NCI-H345 (cell line): ENCODE measurements around the gene ZSWIM8.
"Not testable (repeated sequence)": the region's sequence is repeated elsewhere in the genome, so short reads cannot be mapped to it uniquely, and the experiment has no call there.

Source experiments
- DNase-seq: peaks from one replicate; lab custom pipeline; 2025; lab: John Stamatoyannopoulos, UW

The ZSWIM8 gene

DNA sequence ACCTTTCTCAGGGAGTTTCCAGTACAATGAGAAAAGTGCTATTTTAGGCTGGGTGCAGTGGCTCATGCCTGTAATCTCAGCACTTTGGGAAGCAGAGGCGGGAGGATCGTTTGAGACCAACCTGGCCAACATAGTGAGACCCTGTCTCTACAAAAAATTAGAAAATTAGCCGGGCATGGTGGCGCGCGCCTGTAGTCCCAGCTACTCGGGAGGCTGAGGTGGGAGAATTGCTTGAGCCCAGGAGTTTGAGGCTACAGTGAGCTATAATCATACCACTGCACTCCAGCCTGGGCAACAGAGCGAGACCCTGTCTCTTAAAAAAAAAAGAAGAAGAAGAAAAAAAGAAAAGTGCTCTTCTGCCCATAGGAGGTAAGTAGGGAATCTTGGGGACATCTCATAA is 10.6 kb downstream of the ZSWIM8 start:
- DNase-seq, result not testable (repeated sequence)

DNA sequence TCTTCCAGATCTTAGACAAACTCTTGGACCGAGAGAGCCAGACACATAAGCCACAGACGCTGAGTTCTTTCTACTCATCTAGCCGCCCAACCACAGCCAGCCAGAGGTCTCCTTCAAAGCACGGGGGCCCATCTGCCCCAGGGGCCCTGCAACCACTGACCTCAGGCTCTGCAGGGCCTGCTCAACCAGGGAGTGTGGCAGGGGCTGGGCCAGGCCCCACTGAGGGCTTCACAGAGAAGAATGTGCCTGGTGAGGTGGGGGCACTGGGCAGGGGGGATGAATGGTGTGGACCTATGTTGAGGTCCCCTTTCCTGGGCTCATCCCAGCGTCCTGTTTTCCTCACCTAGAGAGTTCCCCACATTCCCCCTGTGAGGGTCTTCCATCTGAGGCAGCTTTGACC is 11.4 kb downstream of the ZSWIM8 start:
- DNase-seq, result no peak

DNA sequence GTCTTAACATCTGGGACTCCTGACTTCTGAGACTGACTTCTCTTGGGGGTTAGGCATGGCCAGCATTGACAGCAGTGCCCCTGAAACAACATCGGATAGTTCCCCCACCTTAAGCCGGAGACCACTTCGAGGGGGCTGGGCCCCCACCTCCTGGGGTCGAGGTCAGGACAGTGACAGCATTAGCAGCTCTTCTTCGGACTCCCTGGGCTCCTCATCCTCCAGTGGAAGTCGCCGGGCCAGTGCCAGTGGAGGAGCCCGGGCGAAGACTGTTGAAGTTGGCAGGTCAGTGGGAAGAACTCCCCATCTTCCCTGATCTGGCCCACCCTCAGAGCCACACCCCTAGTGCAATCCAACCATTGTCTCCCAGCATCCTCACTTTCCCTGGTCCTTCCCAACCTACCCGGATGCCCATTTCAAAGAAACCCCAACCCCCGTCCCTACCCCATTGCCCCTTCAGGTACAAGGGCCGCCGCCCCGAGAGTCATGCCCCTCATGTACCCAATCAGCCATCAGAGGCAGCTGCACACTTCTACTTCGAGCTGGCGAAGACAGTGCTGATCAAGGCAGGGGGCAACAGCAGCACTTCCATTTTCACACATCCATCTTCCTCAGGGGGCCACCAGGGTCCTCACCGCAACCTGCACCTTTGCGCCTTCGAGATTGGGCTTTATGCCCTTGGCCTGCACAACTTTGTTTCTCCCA is 12.1 kb downstream of the ZSWIM8 start:
- no peak for DNase-seq

DNA sequence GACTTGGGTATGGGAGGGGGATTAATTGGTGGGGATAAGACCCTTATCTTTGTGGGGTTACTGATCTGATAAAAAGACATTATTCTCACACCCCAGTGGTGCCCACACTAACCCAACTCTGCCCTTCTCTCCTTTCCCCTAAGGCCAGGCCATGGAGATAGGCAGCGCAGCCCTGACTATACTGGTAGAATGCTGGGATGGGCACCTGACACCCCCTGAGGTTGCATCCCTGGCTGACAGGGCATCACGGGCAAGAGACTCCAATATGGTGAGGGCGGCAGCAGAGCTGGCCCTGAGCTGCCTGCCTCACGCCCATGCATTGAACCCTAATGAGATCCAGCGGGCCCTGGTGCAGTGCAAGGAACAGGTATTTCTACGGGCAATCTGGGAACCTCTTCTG is 12.7 kb downstream of the ZSWIM8 start:
- no peak for DNase-seq

DNA sequence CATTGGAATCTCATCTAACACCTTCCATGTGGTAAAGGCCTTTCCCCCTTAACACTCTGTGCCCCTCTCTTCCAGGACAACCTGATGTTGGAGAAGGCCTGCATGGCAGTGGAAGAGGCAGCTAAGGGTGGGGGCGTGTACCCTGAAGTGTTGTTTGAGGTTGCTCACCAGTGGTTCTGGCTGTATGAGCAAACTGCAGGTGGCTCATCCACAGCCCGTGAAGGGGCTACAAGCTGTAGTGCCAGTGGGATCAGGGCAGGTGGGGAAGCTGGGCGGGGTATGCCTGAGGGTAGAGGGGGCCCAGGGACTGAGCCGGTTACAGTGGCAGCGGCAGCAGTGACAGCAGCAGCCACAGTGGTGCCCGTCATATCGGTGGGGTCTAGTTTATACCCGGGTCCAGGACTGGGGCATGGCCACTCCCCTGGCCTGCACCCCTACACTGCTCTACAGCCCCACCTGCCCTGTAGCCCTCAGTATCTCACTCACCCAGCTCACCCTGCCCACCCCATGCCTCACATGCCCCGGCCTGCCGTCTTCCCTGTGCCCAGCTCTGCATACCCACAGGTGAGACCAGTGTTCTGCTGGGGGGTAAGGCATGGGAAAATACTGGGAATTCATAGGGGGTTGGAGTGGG is 13.6 kb downstream of the ZSWIM8 start:
- DNase-seq, result no peak

DNA sequence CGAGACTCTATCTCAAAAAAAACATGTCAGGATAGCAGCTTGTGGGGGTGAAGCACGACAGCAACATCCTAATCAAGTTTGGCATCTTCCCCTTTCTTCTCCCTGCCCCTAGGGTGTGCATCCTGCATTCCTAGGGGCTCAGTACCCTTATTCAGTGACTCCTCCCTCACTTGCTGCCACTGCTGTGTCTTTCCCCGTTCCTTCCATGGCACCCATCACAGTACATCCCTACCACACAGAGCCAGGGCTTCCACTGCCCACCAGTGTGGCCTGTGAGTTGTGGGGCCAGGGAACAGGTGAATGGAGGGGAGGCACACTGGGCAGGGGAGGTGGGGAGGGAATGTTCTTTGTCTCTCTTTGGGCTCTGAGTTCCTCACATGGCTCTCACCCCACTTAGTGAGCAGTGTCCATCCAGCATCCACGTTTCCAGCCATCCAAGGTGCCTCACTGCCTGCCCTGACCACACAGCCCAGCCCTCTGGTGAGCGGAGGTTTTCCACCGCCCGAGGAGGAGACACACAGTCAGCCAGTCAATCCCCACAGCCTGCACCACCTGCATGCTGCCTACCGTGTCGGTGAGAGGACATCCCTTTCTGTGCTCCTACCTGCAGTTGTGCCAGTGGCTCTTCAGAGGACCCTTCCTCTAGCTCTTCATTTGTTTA is 14.6 kb downstream of the ZSWIM8 start:
- DNase-seq, result no peak

DNA sequence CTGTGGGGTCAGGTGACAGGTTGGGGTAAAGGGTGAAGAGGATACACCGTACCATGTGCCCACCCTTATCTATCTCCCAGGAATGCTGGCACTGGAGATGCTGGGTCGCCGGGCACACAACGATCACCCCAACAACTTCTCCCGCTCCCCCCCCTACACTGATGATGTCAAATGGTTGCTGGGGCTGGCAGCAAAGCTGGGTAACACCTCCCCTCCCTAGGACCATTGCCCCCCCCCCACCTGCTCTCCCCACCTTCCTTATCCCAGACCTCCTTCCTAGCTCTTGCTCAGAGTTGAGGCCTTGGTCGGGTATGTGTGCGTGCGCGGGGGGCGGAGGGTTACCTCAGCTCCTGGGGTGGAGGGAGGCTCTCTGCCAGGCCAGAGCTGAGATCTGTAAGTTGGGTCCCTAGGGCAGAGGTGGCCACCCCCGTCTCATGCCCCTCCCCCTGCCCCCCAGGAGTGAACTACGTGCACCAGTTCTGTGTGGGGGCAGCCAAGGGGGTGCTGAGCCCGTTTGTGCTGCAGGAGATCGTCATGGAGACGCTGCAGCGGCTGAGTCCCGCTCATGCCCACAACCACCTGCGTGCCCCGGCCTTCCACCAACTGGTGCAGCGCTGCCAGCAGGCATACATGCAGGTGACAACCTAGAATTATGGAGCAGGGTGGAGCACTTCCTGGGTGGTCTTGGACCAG is 15.3 kb downstream of the ZSWIM8 start:
- DNase-seq, result no peak

DNA sequence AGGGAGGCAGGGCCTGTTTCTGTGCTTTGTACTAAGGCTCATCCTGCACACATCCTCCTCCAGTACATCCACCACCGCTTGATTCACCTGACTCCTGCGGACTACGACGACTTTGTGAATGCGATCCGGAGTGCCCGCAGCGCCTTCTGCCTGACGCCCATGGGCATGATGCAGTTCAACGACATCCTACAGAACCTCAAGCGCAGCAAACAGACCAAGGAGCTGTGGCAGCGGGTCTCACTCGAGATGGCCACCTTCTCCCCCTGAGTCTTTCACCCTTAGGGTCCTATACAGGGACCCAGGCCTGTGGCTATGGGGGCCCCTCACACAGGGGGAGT is 15.8 kb downstream of the ZSWIM8 start:
- DNase-seq, result no peak

DNA sequence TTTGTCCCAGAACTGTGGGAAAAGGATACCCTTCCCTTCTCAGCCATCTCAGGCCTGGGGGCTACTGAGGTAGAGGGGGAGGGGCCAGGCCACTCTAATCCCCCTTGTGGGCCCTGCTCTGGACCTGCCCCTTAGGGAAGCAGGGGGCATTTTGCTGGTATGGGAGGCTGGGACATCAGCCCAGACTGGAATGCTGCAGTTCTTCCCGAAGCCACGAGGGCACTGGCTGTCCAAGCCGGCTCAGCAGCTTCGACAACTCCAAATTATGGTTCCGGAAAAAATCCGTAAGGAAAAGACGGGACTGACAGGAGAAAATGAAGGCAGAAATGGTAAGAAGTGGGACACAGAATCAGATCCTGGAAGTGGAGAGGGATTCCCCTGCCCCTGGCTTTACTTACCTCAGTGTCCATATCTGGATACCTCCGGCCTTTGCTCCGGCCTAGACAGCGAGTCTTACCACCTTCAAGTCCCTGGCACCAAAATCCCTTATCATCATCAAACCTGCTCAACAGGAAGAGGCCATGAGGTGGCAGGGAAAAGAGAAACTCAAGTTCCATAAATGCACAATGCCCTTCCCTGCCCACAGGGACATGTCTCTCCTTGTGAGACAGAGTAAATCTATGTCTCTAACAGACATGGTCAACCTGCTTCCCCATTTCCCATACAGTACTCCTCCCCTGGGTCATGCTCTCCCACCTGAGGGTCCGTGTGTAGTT is 17.0 kb downstream of the ZSWIM8 start:
- DNase-seq, result no peak

DNA sequence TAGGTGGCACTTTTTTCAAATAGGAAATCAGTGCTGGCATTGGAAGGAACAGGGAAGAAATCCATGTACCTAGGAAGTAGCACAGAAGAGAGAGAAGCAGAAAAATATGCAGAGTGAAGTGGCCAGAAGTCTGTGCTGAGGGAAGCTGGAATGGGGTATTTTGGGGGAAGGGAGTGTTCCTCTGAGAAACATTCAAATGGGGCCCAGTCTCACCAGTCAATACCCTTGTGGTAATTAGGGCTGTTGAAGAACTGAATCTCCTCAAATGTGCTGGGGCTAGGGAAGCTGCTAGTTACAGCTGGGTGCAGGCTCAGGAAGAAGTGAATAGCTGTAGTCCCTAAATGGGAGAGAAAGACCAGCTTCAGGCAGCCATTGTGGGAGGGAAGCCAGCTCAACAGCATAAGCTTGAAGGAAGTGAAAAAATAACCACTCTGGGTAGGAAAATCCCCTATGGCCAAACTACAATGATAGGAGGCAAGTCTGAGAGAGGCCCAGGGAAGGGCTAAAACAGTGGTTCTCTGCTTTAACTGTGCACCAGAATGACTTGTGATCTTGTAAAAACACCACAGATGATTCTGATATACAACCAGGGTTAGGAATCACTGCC is 18.4 kb downstream of the ZSWIM8 start:
- DNase-seq, result no peak

DNA sequence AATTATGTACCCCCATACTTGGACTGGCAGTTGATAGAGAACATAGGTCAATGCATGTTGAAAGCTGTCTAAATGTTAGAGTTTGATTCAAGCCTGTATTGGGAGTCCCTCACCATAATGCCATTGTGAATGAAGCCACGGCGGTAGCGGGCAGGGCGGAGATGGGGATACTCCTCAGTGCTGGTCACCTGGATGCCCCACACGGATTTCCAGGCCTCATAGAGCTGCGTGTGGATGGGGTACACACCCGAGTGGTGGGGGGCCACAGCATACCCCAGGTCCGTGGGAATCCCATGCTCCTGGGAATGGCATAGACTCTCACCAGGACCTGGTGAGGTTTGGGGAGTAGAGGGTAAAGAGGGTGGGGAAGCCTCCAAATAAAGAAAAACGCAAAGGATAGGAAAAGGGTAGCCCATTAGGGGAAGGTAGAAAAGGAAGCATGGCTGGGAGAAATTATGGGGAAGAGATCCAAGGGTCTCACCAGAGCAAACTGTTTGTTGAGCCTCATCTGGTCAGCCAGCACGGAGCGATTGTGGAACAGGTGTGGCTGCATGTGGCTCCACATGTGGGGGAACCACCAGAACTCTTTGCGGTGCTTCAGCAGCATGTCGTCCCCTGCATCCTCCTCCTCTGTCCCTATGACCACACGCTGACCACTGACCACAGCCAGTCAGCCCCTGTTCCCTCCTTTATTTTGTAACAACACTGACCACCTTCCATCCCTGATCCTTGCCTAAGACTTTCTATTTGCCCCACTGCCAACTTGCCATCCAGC is 21.0 kb downstream of the ZSWIM8 start:
- DNase-seq, result no peak

DNA sequence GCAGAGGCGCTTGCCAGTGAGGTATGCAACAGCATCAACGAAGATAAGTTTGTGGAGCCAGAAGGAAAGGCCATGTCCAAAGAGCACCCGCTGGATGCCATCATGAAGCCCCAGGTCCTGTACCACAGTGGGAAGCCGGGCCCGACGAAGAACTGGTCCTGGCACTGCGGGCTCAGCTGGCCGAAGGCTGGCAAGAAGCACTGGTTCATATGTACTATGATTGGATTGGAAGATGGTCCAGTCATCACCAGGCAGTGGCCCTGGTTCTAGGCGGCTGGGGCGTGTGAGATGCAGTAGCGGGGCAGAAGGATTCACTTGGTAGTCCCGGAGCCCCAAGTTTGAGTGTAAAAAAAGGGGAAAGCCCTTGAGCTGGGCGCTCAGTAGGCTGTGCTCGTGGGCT is 22.1 kb downstream of the ZSWIM8 start:
- no peak for DNase-seq

DNA sequence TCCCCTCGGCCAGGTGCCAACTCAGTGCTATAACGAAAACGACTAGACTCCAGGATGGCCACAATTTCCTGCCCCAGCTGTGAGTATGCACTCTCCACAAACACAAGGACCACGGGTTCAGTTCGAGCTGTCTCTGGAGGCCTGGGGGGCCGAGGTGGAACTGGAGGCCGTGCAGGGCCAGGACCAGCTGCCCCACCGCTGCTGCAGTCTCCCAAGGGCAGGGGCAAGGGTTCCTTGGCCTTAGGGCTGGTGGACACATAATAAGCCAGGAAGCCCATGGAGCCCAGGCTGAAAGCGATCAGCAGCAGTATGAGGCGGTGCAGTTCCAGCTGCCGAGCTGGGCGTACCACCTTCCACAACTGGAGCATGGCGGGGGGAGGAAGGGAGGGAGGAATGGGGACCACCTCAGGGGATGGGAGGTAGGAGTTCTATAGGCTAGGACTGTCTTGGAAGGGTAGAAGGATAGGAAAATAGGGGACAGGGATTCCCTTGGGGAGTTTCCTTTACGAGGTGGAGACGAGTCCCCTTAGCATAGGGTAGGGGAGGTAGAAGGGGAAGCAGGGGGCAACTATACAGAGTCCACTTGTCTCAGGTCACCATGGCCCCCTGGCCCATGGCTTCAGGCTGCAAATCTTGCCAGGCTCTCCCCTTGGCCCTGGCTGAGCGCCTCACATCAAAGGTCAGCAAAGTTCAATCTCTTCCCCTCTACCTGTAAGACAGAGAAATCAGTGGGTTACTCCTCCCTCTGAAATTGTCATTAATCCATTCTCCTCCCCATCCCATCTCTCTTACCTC is 22.8 kb downstream of the ZSWIM8 start:
- DNase-seq, result no peak

DNA sequence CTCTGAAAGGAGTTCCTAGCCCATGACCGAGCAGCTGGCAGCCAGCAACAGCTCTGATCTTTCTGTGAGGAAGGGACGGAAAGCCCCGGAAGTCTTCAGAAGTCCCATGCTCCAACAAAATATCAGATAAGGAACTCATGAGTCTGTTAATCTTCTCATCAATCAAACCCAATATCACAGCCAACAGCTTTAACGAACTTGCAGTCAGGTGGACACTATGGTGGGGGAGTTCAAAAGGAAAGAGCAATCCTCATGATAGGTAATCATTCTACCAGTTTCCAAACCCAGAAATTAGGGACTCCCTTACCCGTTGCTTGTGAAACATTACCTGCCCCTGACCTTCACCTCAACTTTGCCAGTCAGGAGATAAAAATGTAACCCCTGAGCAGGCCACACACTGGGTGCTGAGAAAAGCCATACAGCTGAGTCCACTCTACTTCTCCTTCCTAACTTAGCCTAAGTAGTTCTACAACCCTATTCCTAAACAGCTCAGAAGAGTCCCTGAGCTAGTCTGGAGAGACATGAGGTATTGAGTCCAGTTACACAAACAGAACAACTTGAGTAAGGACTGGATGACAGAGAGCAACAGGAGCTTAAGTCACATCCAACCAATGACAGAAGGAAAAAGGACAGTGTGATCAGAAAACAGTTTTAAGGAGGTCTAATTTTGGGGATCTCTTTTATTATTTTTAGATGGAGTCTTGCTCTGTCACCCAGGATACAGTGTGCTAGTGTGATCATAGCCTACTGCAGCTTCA is 23.8 kb downstream of the ZSWIM8 start:
- no peak for DNase-seq

DNA sequence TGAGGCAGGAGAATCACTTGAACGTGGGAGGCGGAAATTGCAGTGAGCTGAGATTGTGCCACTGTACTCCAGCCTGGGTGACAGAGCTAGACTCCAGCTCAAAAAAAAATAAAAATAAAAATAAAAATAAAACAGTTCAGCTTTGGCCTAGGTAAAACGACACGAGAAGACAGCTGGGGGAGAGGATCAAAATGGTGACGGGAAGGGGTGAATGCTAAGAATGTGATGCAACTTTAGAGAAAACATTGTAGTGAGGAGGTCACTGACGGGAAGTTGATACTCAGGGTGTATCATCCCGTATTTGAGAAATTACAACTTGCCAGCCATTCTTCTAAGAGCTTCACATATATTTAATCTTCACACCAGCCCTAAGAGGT is 24.9 kb downstream of the ZSWIM8 start:
- DNase-seq, result no peak

DNA sequence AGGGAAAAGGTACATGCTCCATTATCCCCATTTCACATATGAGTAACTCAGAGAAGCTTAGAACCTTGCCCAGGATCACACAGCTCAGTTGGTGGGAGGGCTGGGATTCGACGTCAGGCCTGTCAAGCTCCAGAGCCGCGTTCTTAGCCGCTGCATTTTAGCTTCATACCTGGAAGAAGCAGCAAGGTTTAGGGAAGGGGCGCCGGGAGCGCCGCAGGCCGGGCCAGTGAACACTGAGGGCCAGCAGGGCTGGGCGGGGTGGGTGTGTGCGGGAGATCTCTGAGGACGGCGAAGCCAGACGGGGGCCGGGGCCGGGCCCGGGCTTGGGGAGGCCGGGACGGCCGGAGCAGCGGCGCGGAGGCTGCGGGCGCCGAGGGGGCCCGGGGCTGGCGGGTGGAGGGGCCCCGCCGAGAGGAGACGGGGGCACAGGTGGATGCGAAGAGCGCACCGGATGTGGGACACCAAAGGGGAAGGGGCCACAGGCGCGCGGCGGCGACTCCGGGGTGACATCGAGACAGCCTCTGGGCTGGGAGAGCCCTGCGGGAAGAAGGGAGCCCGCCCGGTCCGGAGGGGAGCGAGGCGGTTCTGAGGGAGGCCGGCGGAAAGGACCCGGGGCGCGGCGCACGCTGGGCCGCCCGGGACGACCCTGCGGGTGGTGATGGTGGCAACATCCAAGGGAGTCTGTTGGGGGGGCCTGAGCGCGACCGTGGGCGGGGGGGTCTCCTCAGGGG is 25.5 kb downstream of the ZSWIM8 start:
- no peak for DNase-seq

DNA sequence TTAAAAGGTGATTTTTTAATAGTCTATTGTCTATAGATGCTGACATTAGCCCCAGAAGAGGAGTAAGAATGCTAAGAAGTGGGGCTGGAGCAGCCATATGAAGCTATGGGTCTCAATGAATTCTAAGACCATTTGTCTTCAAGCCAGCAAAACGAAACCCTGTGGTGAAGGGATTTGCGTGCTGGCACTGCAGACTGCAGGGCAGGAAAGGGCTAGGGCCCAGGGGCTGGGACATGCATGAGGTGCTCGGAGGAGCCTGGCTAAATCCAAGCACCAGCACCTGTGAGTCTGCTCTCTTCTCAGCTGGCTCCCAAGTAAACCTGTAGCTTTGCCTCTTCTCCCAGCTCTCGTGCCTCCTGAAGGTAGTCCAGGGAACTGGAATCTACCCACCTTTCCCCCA is 27.3 kb downstream of the ZSWIM8 start:
- DNase-seq, result no peak

DNA sequence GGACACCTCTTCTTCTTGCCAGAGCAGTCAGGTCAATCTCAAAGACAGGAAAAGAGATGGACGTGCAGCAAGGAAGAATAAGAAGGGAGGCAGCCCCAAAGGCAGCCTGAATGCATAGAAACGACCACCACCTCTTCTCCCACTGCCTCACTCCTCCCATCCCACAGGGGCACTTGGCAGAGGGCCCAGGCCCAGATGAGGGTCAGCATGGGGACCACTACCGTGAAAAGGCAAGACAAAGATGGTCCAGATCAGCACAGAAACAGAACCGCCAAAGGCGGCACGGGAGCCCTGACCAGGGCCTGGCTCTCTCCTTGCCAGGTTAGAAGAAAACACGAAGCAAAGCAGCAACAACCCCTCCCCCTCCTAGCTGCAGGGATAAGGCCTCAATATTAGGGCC is 27.9 kb downstream of the ZSWIM8 start:
- no peak for DNase-seq
